Activated CD4-positive, CD25-positive, alpha-beta regulatory T cell (primary cell): Measurements from ENCODE around the gene PFDN2.
"Not testable (repeated sequence)": the region's sequence is repeated elsewhere in the genome, so short reads cannot be mapped to it uniquely, and the experiment has no call there.

Experiments used
- DNase-seq, 4 experiments: peaks; one replicate each; lab custom pipeline; 2025; lab: John Stamatoyannopoulos, UW

The PFDN2 gene

DNA sequence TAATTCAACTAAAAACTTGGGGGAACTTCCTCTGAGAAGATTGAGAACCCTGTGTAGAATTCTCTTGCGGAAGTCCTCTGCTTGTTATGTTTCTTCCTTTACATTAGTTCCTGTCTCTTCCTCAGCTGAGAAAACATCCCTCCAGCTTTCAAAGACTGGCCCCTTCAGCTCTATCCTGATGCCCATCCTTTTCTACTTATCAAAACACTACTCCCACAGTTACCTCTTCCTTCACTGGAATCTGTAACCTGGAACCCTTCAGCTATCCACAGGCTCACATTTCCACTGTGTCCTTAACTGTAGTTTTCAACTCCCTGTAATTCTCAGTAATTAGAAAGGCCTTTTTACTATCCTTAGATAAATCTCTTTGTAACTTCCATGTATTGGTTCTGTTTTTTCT lies 20.6 kb upstream of the PFDN2 start:
- DNase-seq = no peak

DNA sequence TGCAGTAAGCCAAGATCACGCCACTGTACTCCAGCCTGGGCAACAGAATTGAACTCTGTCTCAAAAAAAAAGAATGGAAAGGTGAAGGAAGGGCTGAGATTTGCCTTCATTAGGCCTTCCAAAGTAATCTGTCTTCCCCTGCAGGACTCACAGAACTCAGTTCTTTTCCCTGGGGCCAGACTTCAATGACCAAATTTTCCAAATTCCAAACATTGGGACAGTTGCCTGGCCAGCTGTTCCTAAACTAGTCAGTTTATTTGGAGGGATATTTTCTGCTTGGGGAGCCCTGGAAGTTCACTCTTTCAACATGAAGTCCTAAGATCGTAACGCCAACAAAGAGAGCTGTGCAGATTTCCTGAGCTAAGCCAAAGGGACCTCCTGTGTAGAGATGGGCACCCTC lies 20.0 kb upstream of the PFDN2 start:
- DNase-seq = no peak

DNA sequence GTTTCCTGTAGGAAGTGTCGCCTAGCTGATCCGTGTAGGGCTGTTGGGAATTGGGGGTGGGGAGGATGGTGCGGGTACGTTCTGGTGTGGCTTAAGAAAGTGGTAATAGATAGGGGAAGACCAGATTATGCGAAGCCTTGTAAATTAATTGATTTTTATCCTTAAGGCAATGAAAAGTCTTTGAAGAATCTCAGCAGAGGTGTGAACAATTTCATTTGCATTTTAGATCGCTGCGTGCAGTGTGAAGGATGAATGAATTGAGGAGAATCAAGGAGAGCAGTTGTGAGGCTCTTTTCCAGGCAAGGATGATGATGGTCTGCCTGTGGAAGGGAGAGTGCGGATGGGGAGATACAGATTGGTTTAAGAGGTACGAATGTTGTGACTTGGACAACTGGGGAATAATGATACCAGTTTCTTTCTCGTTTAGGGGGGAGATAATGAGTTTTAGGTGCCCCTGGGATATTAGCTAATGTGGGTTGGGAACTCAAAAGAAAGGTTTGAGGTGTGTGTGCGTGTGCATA lies 15.4 kb upstream of the PFDN2 start:
- DNase-seq = no peak

DNA sequence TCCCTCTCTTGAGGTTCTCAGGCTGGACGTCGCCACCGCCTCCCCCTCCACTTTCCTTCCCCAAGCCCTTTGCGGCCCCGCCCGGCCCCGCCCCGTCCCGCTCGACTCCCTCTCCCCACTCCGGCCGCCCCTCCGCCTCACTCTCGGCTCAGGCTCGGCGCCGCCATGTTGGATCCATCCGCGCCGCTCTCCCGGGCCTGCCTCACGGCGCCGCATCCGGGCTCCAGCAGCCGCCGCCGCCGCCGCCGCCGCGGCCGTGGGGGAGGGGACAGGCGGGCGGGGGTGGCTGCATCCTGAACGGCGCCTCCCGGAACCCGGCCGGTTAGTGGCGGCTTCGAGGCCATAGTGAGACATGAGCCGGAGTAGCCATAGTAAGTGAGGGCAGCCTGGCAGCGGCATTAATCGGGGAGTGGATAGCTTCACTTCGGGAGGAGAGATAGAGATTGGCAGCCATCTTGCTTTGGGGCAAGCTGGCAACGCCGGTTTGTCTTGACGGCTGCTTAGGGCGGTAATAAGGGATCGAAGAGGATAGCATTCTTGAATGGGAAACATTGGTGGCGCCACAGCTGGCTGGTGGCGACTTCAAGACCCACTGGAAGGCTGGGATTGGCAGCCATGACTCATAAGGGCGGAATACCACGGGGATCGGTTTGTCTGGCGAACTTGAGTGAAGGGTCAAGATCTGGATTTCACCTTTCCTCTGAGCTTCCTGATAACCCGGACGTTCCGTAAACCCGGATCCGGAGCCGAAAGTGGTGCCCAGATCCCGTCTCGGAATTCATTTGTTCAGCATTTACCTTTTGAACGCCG lies 14.8 kb upstream of the PFDN2 start, which contains the start of gene DEDD:
Gene DEDD, minus strand, starts transcription at position 258 of the 810 bp plus-strand sequence. CDS start 8,205 bp downstream, outside the sequence.
- peak; percentile 63 to 80 (median 78) for DNase-seq

DNA sequence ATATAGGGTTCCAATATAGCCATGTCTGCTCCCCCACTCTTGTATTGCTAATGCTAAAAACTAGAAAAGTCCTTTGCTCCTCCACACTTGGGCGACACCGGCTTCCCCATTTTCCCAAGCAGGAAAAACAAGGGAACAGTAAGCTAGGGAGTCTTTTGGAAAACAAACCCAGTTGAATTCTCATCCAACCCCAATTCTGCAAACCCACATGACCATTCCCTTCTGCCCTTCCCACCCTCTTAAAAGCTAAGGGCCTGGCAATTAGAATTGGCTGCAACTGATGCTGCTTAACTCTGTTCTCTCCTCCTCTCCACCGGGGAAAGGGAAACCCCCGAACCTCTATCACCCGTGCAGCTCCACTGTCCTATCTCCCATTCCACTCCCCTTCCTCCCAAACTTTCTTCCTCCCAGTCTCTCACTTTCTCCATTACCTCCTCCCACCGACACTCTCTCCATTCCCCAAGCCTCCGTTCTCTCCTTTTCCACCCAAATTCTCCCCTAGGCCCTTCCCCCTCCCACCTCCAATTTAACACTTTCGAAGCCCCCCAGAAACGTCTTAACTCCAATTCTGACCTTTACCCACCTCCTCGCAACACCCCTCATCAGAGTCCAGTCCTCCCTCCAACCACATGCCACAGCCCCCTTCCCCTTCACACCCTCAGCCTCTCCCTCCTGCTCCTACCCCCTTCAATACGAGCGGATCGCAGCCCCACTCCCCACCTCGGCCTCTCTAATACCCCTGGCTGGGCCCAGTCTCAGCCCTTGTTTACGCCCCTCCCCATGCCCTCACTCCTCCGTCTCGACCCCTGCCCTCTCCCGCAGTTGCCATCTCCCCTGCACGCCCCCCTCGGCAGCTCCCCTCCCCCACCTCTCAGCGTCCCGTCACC lies 13.9 kb upstream of the PFDN2 start:
- no peak for DNase-seq

DNA sequence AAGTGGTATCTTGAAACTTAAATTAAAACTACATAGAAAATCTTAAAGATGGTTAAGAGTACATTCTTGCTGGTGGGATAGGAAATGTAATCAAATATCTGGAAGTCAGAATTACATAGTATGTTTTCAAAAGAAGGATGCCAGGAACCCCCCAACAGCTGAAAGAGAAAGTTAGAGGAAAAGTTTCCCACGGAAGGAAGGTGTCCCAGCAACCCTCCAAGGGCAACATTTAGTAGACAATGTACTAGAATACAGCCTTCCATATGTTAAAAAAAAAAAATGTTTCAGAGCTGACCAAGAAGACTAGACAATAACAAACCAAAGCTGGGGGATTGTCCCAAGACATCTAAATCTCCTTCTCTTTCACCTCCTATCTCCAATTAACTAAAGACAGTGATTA lies 12.4 kb upstream of the PFDN2 start:
- DNase-seq = no peak

DNA sequence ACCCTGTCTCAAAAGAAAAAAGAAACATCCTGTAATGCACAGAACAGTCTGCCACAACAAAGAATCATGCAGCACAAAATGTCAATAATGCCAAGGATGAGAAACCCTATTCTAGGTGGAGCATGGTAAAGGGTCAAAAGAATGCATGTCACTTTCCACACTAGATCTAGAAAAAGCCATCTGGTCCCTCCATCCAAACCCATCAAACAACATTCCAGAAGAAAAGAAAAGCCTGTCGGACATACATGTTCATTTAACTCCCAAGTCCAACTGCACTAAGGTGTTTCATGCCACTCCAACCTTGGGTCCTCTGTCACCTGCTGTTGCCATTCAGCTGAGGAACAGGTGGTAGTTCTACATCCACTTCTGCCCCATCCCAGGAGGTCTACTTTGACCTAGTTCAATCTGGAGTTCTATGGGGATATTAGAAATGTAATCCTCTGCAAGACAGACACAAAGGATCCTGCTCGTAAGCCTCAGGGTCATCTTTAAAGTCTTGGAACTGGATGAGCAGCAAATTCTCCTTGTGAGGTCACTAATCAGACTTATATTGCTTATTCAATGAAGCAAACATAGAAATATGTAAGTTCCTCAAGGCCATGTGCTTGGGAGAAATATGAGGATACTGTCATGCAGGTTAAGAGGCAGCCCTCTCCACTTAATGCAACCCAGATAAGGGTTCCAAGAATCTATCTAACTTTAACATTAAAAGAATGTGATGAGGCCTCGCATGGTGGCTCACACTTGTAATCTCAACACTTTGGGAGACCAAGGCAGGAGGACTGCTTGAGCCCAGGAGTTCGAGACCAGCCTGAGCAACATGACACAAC lies 11.0 kb upstream of the PFDN2 start:
- DNase-seq = no peak

DNA sequence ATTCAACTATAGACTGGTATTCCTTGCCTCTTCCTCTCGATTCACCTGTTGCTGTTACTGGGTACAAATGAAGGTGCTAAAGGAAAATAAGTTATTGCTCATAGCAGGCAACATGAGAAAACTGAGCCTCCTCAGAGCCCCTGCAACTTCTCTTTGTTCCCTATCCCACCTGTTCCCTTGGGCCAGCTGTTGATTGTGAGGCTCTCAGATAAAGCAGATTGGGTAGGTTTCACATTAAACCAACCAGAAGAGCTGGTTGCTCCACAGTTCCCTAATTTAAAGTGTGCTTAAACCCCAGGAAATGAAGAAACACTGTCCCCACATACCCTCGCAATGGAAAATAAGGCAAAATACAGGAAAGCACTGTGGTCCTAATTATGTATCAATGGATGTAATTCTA lies 9.8 kb upstream of the PFDN2 start:
- DNase-seq = no peak

DNA sequence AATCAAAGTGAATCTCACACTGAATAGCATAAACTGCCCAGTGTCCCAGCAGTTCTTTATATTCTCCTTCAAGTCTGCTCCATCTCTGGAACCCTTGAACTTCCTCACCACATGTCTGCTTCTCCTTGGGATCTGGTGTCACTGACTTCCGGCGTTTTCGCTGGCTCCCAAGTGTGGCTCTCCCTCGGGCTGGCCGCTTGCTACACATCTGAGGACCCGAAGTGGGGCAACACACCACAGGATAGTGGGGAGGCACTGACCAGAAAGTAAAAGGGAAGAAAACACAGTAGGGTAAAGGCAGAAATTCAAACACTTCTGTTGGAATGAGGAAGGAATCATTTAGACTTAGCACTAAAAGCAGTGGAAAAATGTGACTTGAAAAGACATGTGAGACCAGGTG lies 5.1 kb upstream of the PFDN2 start:
- no peak for DNase-seq

DNA sequence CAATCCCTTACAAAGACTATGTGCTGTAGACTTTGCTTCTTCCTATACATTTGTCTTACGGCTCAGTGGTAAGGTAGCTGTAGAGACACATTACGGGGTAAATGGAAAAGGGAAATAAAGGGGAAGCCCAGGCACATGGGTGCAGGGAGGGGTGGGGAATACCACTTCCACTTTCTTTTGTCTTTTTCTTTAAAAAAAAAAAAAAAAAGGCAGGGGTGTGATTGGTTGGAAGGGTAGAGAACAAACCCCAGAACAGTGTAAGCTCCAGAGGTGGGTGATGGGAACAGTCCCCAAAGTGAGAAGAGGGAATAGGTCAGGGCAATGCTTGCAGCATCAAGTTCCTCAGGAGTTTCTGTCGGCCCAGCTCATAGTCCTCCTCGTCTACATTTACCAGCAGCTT lies 4.0 kb upstream of the PFDN2 start:
- DNase-seq = no peak

DNA sequence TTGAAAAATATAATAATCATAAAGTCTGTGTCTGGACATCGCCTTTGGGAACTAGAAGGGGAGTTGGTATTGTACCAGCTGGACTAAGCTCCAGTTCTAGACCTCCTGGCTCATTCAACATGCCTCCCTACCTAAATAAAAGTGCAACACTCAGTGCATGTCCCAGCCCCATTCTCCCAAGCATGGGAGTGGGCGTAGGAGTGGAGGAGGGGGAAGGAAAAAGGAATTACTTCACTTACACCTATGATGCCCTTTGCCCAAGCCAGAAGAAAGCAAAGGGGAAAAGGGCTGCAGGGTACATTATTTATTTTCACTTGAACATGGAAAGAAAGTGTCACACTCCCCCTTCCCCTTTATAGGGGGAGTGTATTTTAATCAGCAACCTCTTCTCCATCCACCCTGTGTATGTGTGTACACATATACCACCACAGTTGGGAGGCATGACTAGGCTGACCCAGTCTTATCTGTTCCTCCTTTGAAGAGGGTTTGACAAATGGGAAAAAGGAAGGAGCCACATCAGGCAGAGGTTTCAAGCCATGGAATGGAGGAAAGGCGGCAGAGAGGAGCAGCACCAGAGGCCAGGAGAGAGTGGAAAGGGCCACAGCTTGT lies 3.3 kb upstream of the PFDN2 start:
- no peak for DNase-seq

DNA sequence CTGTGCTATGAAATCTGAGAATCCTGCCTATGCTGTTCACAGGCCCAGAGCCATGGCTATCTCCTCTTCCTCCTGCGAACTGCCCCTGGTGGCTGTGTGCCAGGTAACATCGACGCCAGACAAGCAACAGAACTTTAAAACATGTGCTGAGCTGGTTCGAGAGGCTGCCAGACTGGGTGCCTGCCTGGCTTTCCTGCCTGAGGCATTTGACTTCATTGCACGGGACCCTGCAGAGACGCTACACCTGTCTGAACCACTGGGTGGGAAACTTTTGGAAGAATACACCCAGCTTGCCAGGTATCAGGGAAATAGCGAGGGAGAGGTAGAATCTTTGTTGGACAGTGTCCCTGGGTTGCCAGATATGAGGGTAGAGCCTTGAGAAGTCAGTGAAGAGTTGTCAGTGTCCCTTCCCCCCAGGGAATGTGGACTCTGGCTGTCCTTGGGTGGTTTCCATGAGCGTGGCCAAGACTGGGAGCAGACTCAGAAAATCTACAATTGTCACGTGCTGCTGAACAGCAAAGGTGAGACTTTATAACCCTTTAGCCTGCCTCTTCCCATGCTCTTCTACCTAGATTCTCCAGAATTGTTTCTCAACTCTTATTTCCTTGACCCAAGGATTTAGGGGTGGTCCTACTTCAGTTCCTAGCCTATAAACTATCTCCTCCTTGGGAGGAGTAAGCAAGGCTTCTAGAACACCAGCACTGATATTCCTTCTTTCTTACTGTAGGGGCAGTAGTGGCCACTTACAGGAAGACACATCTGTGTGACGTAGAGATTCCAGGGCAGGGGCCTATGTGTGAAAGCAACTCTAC lies 1.5 kb upstream of the PFDN2 start:
- DNase-seq = peak in 3 of 4 experiments; percentile 12 to 20 (median 15)

DNA sequence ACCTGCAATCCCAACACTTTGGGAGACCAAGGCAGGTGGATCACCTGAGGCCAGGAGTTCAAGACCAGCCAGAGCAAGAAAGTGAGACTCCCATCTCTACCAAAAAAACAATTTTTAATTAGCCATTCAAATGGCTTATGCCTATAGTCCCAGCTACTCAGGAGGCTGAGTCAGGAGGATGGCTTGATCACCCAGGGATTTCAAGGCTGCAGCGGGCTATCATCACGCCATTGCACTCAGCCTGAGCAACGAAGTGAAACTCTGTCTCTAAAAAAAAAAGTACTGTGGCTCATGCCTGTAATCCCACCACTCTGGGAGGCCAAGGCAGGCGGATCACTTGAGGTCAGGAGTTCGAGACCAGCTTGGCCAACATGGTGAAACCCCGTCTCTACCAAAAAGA lies 1.9 kb downstream of the PFDN2 start:
- DNase-seq = not testable (repeated sequence)

DNA sequence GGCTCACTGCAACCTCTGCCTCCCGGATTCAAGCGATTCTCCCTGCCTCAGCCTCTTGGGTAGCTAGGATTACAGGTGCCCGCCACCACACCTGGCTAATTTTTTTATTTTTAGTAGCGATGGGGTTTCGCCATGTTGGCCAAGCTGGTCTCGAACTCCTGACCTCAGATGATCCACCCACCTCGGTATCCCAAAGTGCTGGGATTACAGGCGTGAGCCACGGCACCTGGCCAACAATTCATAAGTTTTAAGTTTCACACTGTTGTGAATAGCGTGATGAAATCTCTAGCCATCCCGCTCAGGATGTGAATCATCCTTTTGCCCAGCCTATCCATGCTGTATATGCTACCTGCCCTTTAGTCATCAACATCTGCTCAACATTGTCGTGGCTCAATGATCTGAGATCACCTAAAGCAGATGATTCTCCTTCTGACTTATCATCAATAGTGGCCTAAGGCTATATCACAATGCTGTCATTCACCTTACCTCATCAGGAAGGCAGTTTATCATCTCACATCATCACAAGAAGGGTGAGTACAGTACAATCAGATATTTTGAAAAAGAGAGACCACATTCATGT lies 2.6 kb downstream of the PFDN2 start:
- peak in 1 of 4 experiments; percentile 19 for DNase-seq

DNA sequence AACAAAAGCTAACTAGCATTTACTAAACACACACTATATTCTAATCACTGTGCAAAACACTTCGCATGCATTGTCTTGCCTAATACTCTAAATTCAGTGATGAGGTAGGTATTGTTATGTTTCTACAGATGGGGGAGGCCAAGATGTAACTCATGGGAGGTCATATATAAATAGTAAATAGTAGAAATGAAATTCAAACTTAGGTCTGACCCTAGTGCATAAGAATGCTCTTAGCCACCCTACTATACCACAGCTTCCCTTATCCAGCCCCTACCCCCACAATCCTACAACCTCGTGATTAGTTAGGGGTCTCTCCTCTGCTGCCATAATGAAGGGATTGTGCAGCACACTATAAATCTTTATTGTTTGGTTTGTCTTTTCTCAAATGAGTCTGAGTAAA lies 3.3 kb downstream of the PFDN2 start:
- DNase-seq = no peak

DNA sequence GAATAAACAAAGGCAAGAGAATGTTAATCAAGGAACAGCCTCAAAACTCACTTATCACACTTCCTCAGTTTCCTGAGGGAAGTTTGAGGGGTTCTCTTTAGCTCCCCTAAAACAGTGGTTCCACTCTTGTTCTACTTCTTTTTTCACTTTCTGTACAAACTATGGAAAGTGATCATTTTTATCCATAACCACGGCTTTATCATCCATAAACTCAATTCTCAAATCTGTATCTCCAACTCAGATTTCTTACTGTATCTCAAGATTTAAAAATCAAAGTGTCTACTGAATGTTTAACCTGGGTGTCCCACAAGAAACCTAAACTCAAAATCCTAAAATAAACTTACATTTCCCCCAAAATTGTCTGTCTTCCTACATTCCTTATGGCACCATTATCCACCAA lies 3.9 kb downstream of the PFDN2 start:
- DNase-seq = no peak

DNA sequence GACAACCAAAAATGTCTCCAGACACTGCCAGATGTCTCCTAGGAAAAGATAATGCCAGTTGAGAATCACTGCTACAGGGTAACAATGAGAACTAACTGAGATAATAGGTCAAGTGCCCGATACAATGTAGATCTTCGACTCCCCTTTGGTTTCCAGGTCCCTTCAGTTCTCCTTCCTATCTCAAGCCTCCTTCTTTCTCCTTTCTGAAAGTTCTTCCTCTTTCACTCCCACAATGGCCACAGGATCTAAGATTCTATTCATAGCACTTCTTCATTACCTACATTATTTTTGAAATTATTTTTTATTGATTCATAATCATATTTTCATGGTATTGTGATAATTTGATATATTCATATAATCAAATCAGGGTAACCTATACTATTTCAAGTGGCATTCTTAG lies 6.3 kb downstream of the PFDN2 start:
- DNase-seq = no peak

DNA sequence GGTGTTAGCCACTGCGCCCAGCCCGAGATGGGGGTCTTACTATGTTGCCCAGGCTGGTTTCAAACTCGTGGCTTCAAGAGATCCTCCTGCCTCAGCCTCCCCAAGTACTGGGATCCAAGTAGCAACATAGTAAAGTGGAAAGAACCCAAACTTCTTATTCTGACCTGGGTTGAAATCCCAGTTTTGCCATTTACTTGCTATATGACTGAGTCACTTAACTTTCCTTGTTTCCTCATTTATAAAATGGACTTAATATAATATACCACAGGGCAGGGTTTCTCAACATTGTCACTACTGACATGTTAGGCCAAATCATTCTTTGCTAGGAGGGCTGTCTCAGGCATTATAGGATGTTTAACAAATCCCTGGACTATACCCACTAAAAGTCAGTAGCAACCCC lies 6.7 kb downstream of the PFDN2 start:
- DNase-seq = no peak

DNA sequence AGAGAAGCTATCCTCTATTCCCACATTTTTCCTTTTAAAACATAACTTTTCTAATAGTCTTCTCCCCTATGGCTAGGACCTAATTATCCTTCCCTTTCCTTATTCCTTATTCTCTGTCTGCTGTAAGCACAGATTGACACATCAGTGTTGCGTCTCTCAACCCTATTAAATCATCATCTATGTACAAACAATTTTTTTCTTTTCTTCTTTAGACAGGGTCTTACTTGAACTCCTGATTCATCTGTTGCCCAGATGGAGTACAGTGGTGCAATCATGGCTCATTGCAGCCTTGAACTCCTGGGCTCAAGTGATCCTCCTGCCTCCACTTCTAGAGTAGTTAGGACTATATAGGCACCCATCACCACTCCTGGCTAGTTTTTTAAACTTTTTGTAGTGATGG lies 11.4 kb downstream of the PFDN2 start:
- no peak for DNase-seq

DNA sequence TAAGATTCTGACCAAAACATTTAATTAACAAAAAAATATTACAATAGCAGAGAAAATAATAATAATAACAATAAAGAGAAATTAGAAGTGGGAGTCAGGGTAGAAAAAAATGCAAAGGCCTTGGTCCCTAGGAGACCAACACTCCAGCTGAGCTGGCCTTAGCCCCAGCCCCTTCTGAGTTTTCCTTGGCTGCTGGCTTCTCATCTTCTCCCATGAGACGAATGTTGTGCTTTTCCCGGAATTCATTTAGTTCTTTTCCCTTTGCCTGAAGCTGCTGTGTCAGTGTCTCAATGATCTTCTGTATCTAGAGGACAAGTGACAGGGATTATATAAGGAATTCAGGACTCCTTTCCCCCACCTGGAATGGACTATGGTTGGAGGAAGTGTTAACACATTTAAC lies 17.3 kb downstream of the PFDN2 start:
- DNase-seq = no peak
